Epidermal melanocyte (primary cell): ENCODE results near the gene ERFE.

ENCODE experiments used
- DNase-seq: peaks from one replicate; pipeline ENCODE4 v3.0.0; 2011; ENCODE audit warnings: low spot score; ENCODE audit not compliant: insufficient read length

Gene ERFE

DNA sequence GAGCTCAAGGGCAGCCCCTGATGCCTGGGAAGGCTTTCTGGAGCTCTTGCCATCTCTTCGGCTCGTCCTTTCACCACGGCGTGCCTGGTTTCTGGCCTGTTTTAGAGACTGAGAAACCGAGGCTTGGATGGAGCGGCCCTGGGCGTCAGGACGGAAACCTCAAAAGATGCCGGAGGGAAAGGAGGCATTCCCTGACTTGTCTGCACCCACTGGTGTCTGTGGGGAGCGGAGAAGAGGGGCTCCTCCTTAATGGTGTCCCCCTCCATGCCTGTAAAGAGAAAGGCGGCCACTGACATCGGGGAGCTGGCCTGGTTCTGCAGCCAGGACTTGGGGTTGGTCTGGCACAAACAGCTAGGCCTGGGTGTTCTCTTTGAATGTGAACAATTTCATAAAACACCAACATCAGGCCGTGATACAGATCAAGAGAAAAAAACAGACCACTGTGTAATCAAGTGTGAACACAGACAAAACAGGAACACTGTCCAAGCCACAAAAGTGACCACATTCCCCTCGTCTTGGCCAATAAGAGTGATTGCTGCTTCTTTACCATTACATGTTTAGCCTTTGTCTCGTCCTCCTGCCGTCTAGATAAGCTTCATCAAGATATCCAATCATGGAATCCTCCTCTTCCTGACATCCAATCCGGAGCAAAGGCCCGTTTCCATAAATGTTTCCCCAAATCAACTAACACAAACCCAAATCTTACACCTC lies 45.4 kb downstream of the ERFE start:
- no peak for DNase-seq

DNA sequence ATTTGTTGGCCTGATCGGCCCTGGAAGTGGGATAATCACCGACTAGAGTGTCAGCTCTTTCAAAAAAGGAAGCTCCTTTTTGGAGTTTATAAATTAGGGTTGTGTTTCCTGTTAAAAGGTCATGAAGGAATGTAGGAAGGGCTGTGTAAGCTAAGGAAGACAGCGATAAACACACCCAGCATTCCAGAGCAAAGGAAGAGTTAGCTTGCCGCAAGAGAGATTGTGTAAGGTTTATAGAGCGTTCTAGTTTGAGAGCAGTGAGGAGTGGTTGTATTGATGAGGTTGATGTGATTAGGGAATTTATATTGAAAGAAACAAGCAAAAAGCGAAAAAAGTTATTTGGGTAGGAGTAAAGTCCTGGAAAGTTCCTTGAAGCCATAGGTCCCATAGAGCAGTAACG lies 48.2 kb downstream of the ERFE start:
- no peak for DNase-seq

DNA sequence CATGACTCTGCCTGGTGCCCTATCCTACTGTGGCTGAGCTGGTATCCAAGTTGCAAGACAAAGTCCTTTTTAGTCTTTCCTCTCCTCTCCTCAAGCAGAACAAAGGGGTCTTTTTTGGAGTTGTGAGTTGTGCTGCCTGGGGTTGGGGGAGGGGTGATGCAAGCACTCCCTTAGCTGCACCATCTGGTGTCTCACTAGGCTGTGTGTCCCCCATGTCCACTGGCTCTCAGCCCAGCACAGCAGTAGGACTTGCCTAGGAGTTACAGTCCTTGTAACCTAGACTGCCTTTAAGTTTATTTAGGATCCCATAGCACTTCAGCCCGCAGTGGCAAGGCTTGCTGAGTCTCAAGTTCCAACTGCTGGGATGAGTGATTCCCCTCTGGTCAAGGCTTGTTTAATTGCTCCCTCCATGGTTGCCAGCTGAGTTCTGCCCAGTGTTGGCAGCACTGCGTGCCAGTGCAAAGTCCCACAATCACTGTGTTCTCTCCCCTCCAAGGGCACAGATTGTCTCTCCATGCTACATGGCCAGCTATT lies 57.9 kb downstream of the ERFE start:
- DNase-seq, result no peak
